GM12878 (cell line): ENCODE measurements around the gene PNPLA3. TPM values are rescaled to one million over a fixed set of nuclear protein-coding genes. Genes with fewer than 3 reads are reported as not detected.
A peak's percentile ranks its signal among the peaks of the same experiment; 100 is the strongest.

Experiments
- ATF7 ChIP-seq: fragments of 450-650 bp; IDR thresholded peaks from 2 replicates; pipeline ENCODE4 v1.6.1; 2016; ENCODE audit warnings: low read depth, mild to moderate bottlenecking
- CBFB ChIP-seq: IDR thresholded peaks from 2 replicates; pipeline ENCODE4 v1.6.1; 2016; ENCODE audit warnings: antibody characterized with exemption, low read depth
- CBX3 ChIP-seq: fragments of 200-600 bp; sonication (generic); IDR thresholded peaks from 2 replicates; pipeline ENCODE4 v1.6.1; 2016; ENCODE audit warnings: low read depth, borderline replicate concordance
- CEBPB ChIP-seq, 2 experiments: fragments of 150-350 bp in 1 of 2; IDR thresholded peaks; 2 replicates each; pipeline ENCODE4 v1.6.1; 2012 to 2014; ENCODE audit warnings: low read depth in 2 of 2, low read length in 2 of 2, borderline replicate concordance in 1 of 2, inconsistent platforms in 1 of 2
- ESRRA ChIP-seq: IDR thresholded peaks from 2 replicates; pipeline ENCODE4 v1.6.1; 2012; ENCODE audit warnings: mild to moderate bottlenecking, low read length, improper control_type of control experiment
- FOXK2 ChIP-seq: fragments of 450-650 bp; IDR thresholded peaks from 2 replicates; pipeline ENCODE4 v1.6.1; 2017; ENCODE audit warnings: mild to moderate bottlenecking, moderate library complexity
- HDAC6 ChIP-seq: fragments of 200-600 bp; sonication (generic); IDR thresholded peaks from one replicate; pipeline ENCODE4 v1.8.0; 2017; ENCODE audit warnings: antibody characterized with exemption; ENCODE audit not compliant: unreplicated experiment
- LARP7 ChIP-seq: fragments of 450-650 bp; IDR thresholded peaks from 2 replicates; pipeline ENCODE4 v1.6.1; 2017; ENCODE audit warnings: mild to moderate bottlenecking
- MEF2B ChIP-seq: fragments of 450-650 bp; IDR thresholded peaks from 2 replicates; pipeline ENCODE4 v1.6.1; 2018; ENCODE audit warnings: mild to moderate bottlenecking, moderate library complexity; ENCODE audit not compliant: partially characterized antibody, poor library complexity, severe bottlenecking
- PAX5 ChIP-seq: IDR thresholded peaks from 2 replicates; pipeline ENCODE4 v1.6.1; 2011; ENCODE audit warnings: low read depth, low read length, borderline replicate concordance
- POLR2AphosphoS2 ChIP-seq: IDR thresholded peaks from 2 replicates; pipeline ENCODE4 v1.6.1; 2011; ENCODE audit warnings: low read depth, mild to moderate bottlenecking, low read length, improper control_type of control experiment, moderate library complexity
- RB1 ChIP-seq: fragments of 450-650 bp; formaldehyde crosslinking; IDR thresholded peaks from 2 replicates; pipeline ENCODE4 v1.6.1; 2017; ENCODE audit warnings: mild to moderate bottlenecking, borderline replicate concordance
- RFX5 ChIP-seq: IDR thresholded peaks from 2 replicates; pipeline ENCODE4 v1.6.1; 2011; ENCODE audit warnings: low read depth, low read length, improper control_type of control experiment
- SREBF1 ChIP-seq: IDR thresholded peaks from 2 replicates; pipeline ENCODE4 v1.6.1; 2012; ENCODE audit warnings: mild to moderate bottlenecking, low read length
- SREBF2 ChIP-seq: IDR thresholded peaks from 2 replicates; pipeline ENCODE4 v1.6.1; 2012; ENCODE audit warnings: mild to moderate bottlenecking, low read length
- TBL1XR1 ChIP-seq: IDR thresholded peaks from 2 replicates; pipeline ENCODE4 v1.6.1; 2012; ENCODE audit warnings: low read depth, low read length, improper control_type of control experiment
- ZNF24 ChIP-seq: fragments of 450-650 bp; IDR thresholded peaks from 2 replicates; pipeline ENCODE4 v1.6.1; 2017; ENCODE audit warnings: antibody characterized with exemption, mild to moderate bottlenecking
- ZNF622 ChIP-seq: fragments of 450-650 bp; IDR thresholded peaks from 2 replicates; pipeline ENCODE4 v1.6.1; 2017; ENCODE audit warnings: mild to moderate bottlenecking, inconsistent platforms
- polyA plus RNA-seq, 11 experiments: library from polyadenylated mRNA; depleted of rRNA in 4 of 11; unstranded in 6 of 11; stranded (reverse) in 5 of 11; fragments of >200 nt; fragmentation: Nextera tagmentation in 4 of 11; fragmentation: Illumina TruSeq in 1 of 11; extraction: Ambion mirVana in 4 of 11; extraction: Trizol in 1 of 11; gene quantifications; 1 replicate in 1 of 11; 2 replicates in 10 of 11; pipeline versions ENCODE4 v1.2.1 to v1.2.3, GENCODE V29; 2011 to 2016; ENCODE audit warnings: inconsistent platforms in 2 of 11, missing spikeins in 2 of 11, low read depth in 1 of 11
- total RNA-seq, 4 experiments: library from RNA; depleted of rRNA in 3 of 4; stranded (reverse); fragments of >200 nt in 3 of 4; fragmentation: Illumina TruSeq in 1 of 4; extraction: Trizol in 1 of 4; gene quantifications; 2 replicates each; pipeline versions ENCODE4 v1.2.1 to v1.2.3, GENCODE V29; 2013 to 2021
- TF ChIP-seq, protein P1 (sequence below): fragments of 450-650 bp; IDR thresholded peaks from 2 replicates; pipeline ENCODE4 v1.6.1; 2018; ENCODE audit warnings: mild to moderate bottlenecking, low read depth, moderate library complexity; ENCODE audit not compliant: partially characterized antibody
- TF ChIP-seq, protein P2 (sequence below): IDR thresholded peaks from 2 replicates; pipeline ENCODE4 v1.6.1; 2011; ENCODE audit warnings: borderline replicate concordance, low read depth, mild to moderate bottlenecking, moderate library complexity, low read length; ENCODE audit not compliant: insufficient read depth, poor library complexity, severe bottlenecking
- TF ChIP-seq, protein P3 (sequence below): IDR thresholded peaks from 2 replicates; pipeline ENCODE4 v1.6.1; 2011; ENCODE audit warnings: low read depth, low read length, improper control_type of control experiment, borderline replicate concordance
- TF ChIP-seq, protein P4 (sequence below), 3 experiments: IDR thresholded peaks in 2 of 3; conservative IDR thresholded peaks in 1 of 3; 2 replicates each; pipeline ENCODE4 v1.5.1; 2011; ENCODE audit warnings: low read depth in 3 of 3, low read length in 3 of 3, mild to moderate bottlenecking in 3 of 3, control low read depth in 2 of 3, moderate library complexity in 2 of 3, inconsistent platforms in 1 of 3, mixed read lengths in 1 of 3; ENCODE audit not compliant: control insufficient read depth in 2 of 3, insufficient read depth in 1 of 3; ENCODE audit errors: extremely low read depth in 1 of 3
- TF ChIP-seq, protein P5 (sequence below): IDR thresholded peaks from 2 replicates; pipeline ENCODE4 v1.6.1; 2011; ENCODE audit warnings: low read depth, mild to moderate bottlenecking, low read length, moderate library complexity, borderline replicate concordance; ENCODE audit errors: extremely low read depth

Gene PNPLA3
- total and polyA plus RNA-seq, 10 of the 15 experiments (the other 5 are each of a cell fraction or from before 2014, with no cell fraction given), result 0.05 to 0.08 TPM; not detected in 8

DNA sequence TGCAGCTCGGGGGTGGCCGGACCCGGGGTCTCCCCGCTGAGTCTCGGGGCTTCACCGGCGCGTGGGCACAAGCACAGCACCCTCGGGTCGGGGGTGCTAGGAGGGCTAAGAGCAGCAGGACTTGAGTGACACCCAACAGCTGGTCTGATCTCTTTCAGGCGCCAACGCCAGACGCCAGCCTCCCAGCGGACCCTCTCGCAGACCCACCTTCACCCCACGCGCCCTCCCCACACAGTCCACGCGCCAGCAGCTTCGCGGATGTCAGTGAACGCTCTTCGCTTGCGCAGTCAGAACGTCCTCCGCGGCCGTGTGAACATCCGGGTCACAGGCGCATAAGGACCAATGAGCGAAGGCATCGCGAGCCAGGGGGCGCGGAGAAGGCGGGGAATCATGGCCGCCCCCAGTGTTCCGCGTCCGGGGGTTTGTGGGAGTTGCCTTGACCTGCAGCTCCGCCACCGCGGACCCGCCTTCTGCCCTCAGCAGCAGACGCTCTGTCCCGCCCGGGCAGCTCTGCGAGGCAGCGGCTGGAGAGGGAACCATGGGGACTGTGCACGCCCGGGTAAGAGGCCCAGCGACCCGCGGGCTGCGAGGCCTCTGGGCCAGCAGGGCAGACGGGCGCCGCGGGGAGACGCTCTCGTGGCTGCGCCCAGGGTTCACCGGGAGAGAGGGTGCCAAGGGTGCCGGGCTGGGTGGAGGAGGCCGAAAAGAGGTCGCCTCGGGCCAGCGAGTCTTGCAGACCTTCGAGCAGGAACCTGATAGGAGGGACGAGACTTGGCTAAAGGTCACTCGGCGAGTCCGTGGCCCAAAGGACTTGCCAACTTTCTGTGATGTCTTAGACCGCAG is 31.7 kb downstream of the PNPLA3 start, which contains the start of gene SAMM50 (continued):
- TF ChIP-seq, protein P1, sequence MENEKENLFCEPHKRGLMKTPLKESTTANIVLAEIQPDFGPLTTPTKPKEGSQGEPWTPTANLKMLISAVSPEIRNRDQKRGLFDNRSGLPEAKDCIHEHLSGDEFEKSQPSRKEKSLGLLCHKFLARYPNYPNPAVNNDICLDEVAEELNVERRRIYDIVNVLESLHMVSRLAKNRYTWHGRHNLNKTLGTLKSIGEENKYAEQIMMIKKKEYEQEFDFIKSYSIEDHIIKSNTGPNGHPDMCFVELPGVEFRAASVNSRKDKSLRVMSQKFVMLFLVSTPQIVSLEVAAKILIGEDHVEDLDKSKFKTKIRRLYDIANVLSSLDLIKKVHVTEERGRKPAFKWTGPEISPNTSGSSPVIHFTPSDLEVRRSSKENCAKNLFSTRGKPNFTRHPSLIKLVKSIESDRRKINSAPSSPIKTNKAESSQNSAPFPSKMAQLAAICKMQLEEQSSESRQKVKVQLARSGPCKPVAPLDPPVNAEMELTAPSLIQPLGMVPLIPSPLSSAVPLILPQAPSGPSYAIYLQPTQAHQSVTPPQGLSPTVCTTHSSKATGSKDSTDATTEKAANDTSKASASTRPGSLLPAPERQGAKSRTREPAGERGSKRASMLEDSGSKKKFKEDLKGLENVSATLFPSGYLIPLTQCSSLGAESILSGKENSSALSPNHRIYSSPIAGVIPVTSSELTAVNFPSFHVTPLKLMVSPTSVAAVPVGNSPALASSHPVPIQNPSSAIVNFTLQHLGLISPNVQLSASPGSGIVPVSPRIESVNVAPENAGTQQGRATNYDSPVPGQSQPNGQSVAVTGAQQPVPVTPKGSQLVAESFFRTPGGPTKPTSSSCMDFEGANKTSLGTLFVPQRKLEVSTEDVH, result no peak
- no peak for TF ChIP-seq ATF7
- no peak for TF ChIP-seq PAX5
- TF ChIP-seq ESRRA, result no peak
- TF ChIP-seq MEF2B, result peak; percentile 48
- 0 out of 2 replicates have a peak, but pooled peaks have one; percentile 50 for TF ChIP-seq SREBF1
- peak; percentile 55 for TF ChIP-seq LARP7
- no peak for TF ChIP-seq CBX3
- peak; percentile 95 for TF ChIP-seq POLR2AphosphoS2
- TF ChIP-seq ZNF622, result no peak
- peak; percentile 83 for TF ChIP-seq TBL1XR1
- TF ChIP-seq CBFB, result peak; percentile 46; the same call in 1 of the 2 replicates
- TF ChIP-seq HDAC6, result no peak
- TF ChIP-seq RFX5, result 0 out of 2 replicates have a peak, but pooled peaks have one; percentile 10
- TF ChIP-seq, protein P2, sequence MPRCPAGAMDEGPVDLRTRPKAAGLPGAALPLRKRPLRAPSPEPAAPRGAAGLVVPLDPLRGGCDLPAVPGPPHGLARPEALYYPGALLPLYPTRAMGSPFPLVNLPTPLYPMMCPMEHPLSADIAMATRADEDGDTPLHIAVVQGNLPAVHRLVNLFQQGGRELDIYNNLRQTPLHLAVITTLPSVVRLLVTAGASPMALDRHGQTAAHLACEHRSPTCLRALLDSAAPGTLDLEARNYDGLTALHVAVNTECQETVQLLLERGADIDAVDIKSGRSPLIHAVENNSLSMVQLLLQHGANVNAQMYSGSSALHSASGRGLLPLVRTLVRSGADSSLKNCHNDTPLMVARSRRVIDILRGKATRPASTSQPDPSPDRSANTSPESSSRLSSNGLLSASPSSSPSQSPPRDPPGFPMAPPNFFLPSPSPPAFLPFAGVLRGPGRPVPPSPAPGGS, result no peak
- peak; percentile 51; the same call in 1 of the 2 replicates for TF ChIP-seq RB1
- TF ChIP-seq, protein P3, sequence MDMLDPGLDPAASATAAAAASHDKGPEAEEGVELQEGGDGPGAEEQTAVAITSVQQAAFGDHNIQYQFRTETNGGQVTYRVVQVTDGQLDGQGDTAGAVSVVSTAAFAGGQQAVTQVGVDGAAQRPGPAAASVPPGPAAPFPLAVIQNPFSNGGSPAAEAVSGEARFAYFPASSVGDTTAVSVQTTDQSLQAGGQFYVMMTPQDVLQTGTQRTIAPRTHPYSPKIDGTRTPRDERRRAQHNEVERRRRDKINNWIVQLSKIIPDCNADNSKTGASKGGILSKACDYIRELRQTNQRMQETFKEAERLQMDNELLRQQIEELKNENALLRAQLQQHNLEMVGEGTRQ, result peak; percentile 27
- no peak for TF ChIP-seq SREBF2
- TF ChIP-seq, protein P4, sequence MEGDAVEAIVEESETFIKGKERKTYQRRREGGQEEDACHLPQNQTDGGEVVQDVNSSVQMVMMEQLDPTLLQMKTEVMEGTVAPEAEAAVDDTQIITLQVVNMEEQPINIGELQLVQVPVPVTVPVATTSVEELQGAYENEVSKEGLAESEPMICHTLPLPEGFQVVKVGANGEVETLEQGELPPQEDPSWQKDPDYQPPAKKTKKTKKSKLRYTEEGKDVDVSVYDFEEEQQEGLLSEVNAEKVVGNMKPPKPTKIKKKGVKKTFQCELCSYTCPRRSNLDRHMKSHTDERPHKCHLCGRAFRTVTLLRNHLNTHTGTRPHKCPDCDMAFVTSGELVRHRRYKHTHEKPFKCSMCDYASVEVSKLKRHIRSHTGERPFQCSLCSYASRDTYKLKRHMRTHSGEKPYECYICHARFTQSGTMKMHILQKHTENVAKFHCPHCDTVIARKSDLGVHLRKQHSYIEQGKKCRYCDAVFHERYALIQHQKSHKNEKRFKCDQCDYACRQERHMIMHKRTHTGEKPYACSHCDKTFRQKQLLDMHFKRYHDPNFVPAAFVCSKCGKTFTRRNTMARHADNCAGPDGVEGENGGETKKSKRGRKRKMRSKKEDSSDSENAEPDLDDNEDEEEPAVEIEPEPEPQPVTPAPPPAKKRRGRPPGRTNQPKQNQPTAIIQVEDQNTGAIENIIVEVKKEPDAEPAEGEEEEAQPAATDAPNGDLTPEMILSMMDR (IDR thresholded peaks at IDR 0.05 in 2 of 3, conservative IDR thresholded peaks at IDR 0.05 in 1 of 3; ENCODE audit: control insufficient read depth in 2 of 3, extremely low read depth in 1 of 3, insufficient read depth in 1 of 3, low read depth in 3 of 3, low read length in 3 of 3), result no peak
- no peak for TF ChIP-seq CEBPB (IDR thresholded peaks at IDR 0.05; ENCODE audit: borderline replicate concordance in 1 of 2, low read depth in 2 of 2, low read length in 2 of 2)
- TF ChIP-seq FOXK2, result no peak
- no peak for TF ChIP-seq ZNF24
- TF ChIP-seq, protein P5, sequence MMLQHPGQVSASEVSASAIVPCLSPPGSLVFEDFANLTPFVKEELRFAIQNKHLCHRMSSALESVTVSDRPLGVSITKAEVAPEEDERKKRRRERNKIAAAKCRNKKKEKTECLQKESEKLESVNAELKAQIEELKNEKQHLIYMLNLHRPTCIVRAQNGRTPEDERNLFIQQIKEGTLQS, result no peak
